ENCODE data around the gene IL26. TPM values are rescaled to one million over a fixed set of nuclear protein-coding genes. Genes with fewer than 3 reads are reported as not detected.

Gene IL26
- total RNA-seq, 1 donor from 2014 or later = not detected

DNA sequence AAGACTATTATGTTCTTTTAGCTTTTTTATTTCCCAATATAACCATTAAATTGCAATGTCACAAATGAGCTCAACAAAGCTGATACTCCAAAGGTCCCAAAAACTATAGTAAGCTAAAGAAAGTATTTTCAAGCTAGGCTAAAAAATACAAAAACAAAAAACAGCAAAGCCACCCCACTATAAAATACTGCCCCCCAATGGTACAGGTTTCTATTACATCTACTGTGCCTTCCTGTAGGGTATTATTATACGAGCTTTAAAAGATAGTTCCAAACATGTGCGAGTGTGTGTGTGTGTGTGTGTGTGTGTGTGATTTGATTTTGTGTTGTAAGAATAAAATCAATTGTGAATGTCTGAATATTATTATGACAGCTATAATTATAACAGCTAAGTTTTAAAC, 67.2 kb downstream of the IL26 start:
- Histone ChIP-seq H3K27ac (no peak overlapping the region), H3K4me3 (no peak overlapping the region), H3K4me1 (no peaks in the 10 kb centered on the region), H3K36me3 (no peaks in the 10 kb centered on the region), H3K27me3 (ENCODE audit: low read depth) (no peaks in the 10 kb centered on the region), H3K9me3 (no peaks in the 10 kb centered on the region)
- intact Hi-C loops (cut with DNase I) = no loop called here
- peak in 1 of 2 donors; percentile 57 for ATAC-seq
- TF ChIP-seq, protein P1, sequence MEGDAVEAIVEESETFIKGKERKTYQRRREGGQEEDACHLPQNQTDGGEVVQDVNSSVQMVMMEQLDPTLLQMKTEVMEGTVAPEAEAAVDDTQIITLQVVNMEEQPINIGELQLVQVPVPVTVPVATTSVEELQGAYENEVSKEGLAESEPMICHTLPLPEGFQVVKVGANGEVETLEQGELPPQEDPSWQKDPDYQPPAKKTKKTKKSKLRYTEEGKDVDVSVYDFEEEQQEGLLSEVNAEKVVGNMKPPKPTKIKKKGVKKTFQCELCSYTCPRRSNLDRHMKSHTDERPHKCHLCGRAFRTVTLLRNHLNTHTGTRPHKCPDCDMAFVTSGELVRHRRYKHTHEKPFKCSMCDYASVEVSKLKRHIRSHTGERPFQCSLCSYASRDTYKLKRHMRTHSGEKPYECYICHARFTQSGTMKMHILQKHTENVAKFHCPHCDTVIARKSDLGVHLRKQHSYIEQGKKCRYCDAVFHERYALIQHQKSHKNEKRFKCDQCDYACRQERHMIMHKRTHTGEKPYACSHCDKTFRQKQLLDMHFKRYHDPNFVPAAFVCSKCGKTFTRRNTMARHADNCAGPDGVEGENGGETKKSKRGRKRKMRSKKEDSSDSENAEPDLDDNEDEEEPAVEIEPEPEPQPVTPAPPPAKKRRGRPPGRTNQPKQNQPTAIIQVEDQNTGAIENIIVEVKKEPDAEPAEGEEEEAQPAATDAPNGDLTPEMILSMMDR (IDR thresholded peaks at IDR 0.05) = peak; percentile 11
- DNase-seq = no peak

DNA sequence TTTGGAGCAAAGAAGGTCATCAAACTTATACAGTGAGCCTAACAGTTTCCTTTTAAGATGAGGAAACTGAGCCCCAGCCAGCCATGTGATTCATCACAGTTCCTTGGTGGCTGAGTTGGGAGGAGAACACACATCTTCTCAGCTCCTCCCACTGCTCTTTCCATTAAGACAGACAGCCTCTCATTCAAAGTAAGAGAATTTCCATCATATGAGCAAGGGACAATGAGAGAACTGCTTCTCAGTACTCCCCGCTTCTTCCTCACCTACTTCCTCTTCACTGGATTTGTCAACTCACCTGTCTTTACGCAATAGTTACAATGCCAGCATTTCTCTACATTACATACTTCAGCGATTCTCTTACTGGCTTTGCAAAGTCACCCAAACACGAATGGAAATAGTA, 68.2 kb downstream of the IL26 start:
- H3K27ac ChIP-seq = no peak overlapping the region
- H3K27me3 ChIP-seq (ENCODE audit: low read depth) = no peaks in the 10 kb centered on the region
- DNase-seq (no peak), ATAC-seq (no peak)
- H3K9me3 ChIP-seq = no peaks in the 10 kb centered on the region
- TF ChIP-seq, protein P1 (IDR thresholded peaks at IDR 0.05) = no peak
- intact Hi-C loops (cut with DNase I) = no loop called here
- H3K4me1 ChIP-seq = no peaks in the 10 kb centered on the region
- H3K36me3 ChIP-seq = no peaks in the 10 kb centered on the region
- H3K4me3 ChIP-seq = no peak overlapping the region

DNA sequence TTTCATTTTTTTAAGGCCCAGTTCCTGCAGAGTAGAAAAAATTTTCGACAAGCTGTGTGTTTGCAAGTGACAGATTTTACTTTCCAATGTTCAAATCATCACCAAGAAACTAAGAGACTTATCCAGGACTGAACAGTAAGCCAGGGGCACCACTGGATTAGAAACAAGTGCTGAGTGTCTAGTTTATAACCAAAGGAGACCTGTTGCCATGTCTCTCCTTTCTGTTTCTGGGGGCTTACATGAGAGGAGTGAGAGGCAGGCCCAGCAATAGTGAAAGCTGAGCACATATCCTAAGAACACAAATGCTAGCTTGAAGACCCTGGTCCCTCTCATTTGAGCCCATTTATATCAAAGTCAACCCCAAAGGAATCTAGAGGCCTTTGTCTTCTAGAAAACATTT, 69.0 kb downstream of the IL26 start:
- ATAC-seq = no peak
- TF ChIP-seq, protein P1 (IDR thresholded peaks at IDR 0.05) = no peak
- intact Hi-C loops (cut with DNase I) = no loop called here

DNA sequence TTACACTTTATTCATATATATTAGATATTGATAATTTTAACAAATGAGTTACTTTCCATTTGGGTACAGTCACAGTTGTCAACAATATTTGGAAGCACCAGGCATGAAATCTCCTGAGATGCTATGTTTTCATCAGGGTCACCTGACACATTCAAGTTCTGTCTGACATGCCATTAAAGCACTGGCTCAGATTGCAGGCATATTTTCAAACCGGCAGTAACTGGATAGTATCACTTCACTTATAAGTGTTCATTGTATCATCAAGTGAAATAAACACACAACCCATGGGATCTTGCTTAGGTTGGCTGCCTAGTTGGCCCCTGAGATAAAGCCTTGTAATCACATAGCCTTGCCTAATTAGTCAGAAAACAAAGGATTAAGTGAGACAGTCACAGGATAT, 70.8 kb downstream of the IL26 start:
- no peaks in the 10 kb centered on the region for H3K36me3 ChIP-seq
- TF ChIP-seq, protein P1 (IDR thresholded peaks at IDR 0.05) = no peak
- no peaks in the 10 kb centered on the region for H3K9me3 ChIP-seq
- no peak overlapping the region for H3K4me3 ChIP-seq
- H3K27me3 ChIP-seq (ENCODE audit: low read depth) = no peaks in the 10 kb centered on the region
- no peak for DNase-seq
- ATAC-seq = no peak
- intact Hi-C loops (cut with DNase I) = no loop called here
- H3K27ac ChIP-seq = no peak overlapping the region
- no peaks in the 10 kb centered on the region for H3K4me1 ChIP-seq

More for the DNA sequence above, 69.0 kb downstream of the IL26 start:
- Histone ChIP-seq H3K36me3 (no peaks in the 10 kb centered on the region), H3K9me3 (no peaks in the 10 kb centered on the region), H3K4me3 (no peak overlapping the region), H3K27me3 (ENCODE audit: low read depth) (no peaks in the 10 kb centered on the region), H3K27ac (no peak overlapping the region), H3K4me1 (no peaks in the 10 kb centered on the region)
- DNase-seq = no peak

Other genes starting within 250 kb of the IL26 start
- gene IFNG-AS1, start 236.4 kb downstream of the IL26 start, total RNA-seq = not detected
- not detected for gene IFNG, start 66.1 kb downstream of the IL26 start, total RNA-seq
- gene IL22, start 27.8 kb upstream of the IL26 start, total RNA-seq = not detected
- 13.8 TPM for gene MDM1, start 106.6 kb upstream of the IL26 start, total RNA-seq

All from lower lobe of right lung (tissue), 2 donors.